ENCODE data around the gene TRAF3IP1.
A peak's percentile ranks its signal among the peaks of the same experiment; 100 is the strongest.
"Not testable (repeated sequence)": the region's sequence is repeated elsewhere in the genome, so short reads cannot be mapped to it uniquely, and the experiment has no call there.

Gene TRAF3IP1

GRCh38 chr2:238320246-238320647 is at the start of gene TRAF3IP1:
TSS of gene TRAF3IP1 (plus strand) at chr2:238320518. CDS start at chr2:238320663, 145 bp downstream.
- DNase-seq: peak; percentile 85

GRCh38 chr2:238270606-238271005 is 49.7 kb upstream of the TRAF3IP1 start:
- DNase-seq: no peak

- no peak for DNase-seq
These were observed 49.2 kb upstream of the TRAF3IP1 start for GRCh38 chr2:238271061-238271554.

GRCh38 chr2:238271686-238272085 is 48.6 kb upstream of the TRAF3IP1 start:
- not testable (repeated sequence) for DNase-seq

- DNase-seq: no peak
These were observed 48.2 kb upstream of the TRAF3IP1 start for GRCh38 chr2:238272156-238272555.

- DNase-seq: not testable (repeated sequence)
These were observed 46.9 kb upstream of the TRAF3IP1 start for GRCh38 chr2:238273433-238273832.

- no peak for DNase-seq
These were observed 46.0 kb upstream of the TRAF3IP1 start for GRCh38 chr2:238274152-238274865.

- no peak for DNase-seq
These were observed 42.6 kb upstream of the TRAF3IP1 start for GRCh38 chr2:238277695-238278094.

- no peak for DNase-seq
These were observed 41.5 kb upstream of the TRAF3IP1 start for GRCh38 chr2:238278626-238279323.

- no peak for DNase-seq
These were observed 41.0 kb upstream of the TRAF3IP1 start for GRCh38 chr2:238279324-238279682.

- DNase-seq: no peak
These were observed 40.1 kb upstream of the TRAF3IP1 start for GRCh38 chr2:238280083-238280825.

- no peak for DNase-seq
These were observed 38.4 kb upstream of the TRAF3IP1 start for GRCh38 chr2:238281826-238282480.

- DNase-seq: no peak
These were observed 37.2 kb upstream of the TRAF3IP1 start for GRCh38 chr2:238282861-238283738.

- DNase-seq: no peak
These were observed 35.4 kb upstream of the TRAF3IP1 start for GRCh38 chr2:238284802-238285515.

GRCh38 chr2:238285653-238286082 is 34.6 kb upstream of the TRAF3IP1 start:
- peak; percentile 93 for DNase-seq

GRCh38 chr2:238286095-238286494 is 34.2 kb upstream of the TRAF3IP1 start:
- no peak for DNase-seq

GRCh38 chr2:238286551-238286950 is 33.8 kb upstream of the TRAF3IP1 start:
- DNase-seq: peak; percentile 79

GRCh38 chr2:238286987-238287736 is 33.2 kb upstream of the TRAF3IP1 start:
- no peak for DNase-seq

GRCh38 chr2:238287737-238288649 is 32.3 kb upstream of the TRAF3IP1 start, which contains the start of gene PER2:
TSS of gene PER2 (minus strand) at chr2:238288610. CDS start at chr2:238277936, 10,674 bp downstream.
- DNase-seq: peak; percentile 83

All from HCEC 1CT (cell line).